CD8-positive, alpha-beta memory T cell (primary cell): ENCODE results near the gene VWCE. TPM values are rescaled to one million over a fixed set of nuclear protein-coding genes. Genes with fewer than 3 reads are reported as not detected.

Experiments
- CTCF ChIA-PET: fragments of 350-600 bp; sonication (Branson Sonifier 250); formaldehyde crosslinking; loops from one replicate; lab custom pipeline; 2021; ENCODE audit warnings: antibody characterized with exemption; lab: Charles Lee
- POLR2A ChIA-PET: fragments of 350-600 bp; sonication (Branson Sonifier 250); formaldehyde crosslinking; loops from one replicate; lab custom pipeline; 2021; ENCODE audit warnings: antibody characterized with exemption; lab: Charles Lee
- DNase-seq, 5 donors: peaks; one replicate each; pipeline versions ENCODE4 v3.0.0 to v3.0.0-alpha.2; 2020 to 2022; ENCODE audit warnings: mixed read lengths in 1 of 5
- H3K27ac ChIP-seq: one replicate; pipeline ENCODE4 v1.7.0; 2013; ENCODE audit warnings: low read depth, mild to moderate bottlenecking, low read length, moderate library complexity
- H3K27me3 ChIP-seq: 2 replicates; pipeline ENCODE4 v1.7.0; 2013; ENCODE audit warnings: low read length, mild to moderate bottlenecking; ENCODE audit not compliant: insufficient read depth, poor library complexity, severe bottlenecking
- H3K36me3 ChIP-seq: 2 replicates; pipeline ENCODE4 v1.7.0; 2013; ENCODE audit warnings: mild to moderate bottlenecking, low read length, moderate library complexity; ENCODE audit not compliant: insufficient read depth
- H3K4me1 ChIP-seq: 2 replicates; pipeline ENCODE4 v1.7.0; 2013; ENCODE audit warnings: mild to moderate bottlenecking, low read length, moderate library complexity; ENCODE audit not compliant: insufficient read depth
- H3K4me3 ChIP-seq: 2 replicates; pipeline ENCODE4 v1.7.0; 2013; ENCODE audit warnings: mild to moderate bottlenecking, low read length
- H3K9me3 ChIP-seq: 2 replicates; pipeline ENCODE4 v1.7.0; 2013; ENCODE audit warnings: mild to moderate bottlenecking, low read length
- H3K27ac Mint-ChIP-seq, 8 donors: one replicate each; pipeline ENCODE4 v1.8.0; 2020 to 2021; ENCODE audit warnings: mixed read lengths in 8 of 8, mild to moderate bottlenecking in 6 of 8, inconsistent platforms in 3 of 8, moderate library complexity in 3 of 8
- H3K27me3 Mint-ChIP-seq, 2 donors: one replicate each; pipeline ENCODE4 v1.8.0; 2020 to 2021; ENCODE audit warnings: mixed read lengths in 2 of 2, mild to moderate bottlenecking in 1 of 2, moderate library complexity in 1 of 2
- H3K36me3 Mint-ChIP-seq, 3 donors: one replicate each; pipeline ENCODE4 v1.8.0; 2020 to 2021; ENCODE audit warnings: mixed read lengths in 3 of 3, inconsistent platforms in 1 of 3, mild to moderate bottlenecking in 1 of 3
- H3K4me1 Mint-ChIP-seq, 3 donors: one replicate each; pipeline ENCODE4 v1.8.0; 2020 to 2021; ENCODE audit warnings: mixed read lengths in 3 of 3, inconsistent platforms in 1 of 3, mild to moderate bottlenecking in 1 of 3
- H3K4me3 Mint-ChIP-seq, 7 donors: one replicate each; pipeline ENCODE4 v1.8.0; 2020 to 2021; ENCODE audit warnings: mixed read lengths in 7 of 7, mild to moderate bottlenecking in 6 of 7, moderate library complexity in 4 of 7, inconsistent platforms in 2 of 7
- H3K9me3 Mint-ChIP-seq, 5 donors: one replicate each; pipeline ENCODE4 v1.8.0; 2020 to 2022; ENCODE audit warnings: mixed read lengths in 5 of 5, mild to moderate bottlenecking in 3 of 5, moderate library complexity in 2 of 5, inconsistent platforms in 1 of 5
- polyA plus RNA-seq: library from polyadenylated mRNA; unstranded; fragments of 300-500 nt; fragmentation: Illumina TruSeq; gene quantifications from one replicate; pipeline ENCODE4 v1.2.3, GENCODE V29; 2021
- total RNA-seq, 2 experiments: library from RNA; stranded (reverse); gene quantifications; one replicate each; pipeline ENCODE4 v1.2.3, GENCODE V29; 2021

The VWCE gene
- total and polyA plus RNA-seq, 3 experiments from 2014 or later = 11.3 to 12.4 TPM; not detected in 1

GRCh38 chr11:61293867-61294716 lies 1.0 kb downstream of the VWCE start:
- Histone ChIP-seq H3K4me1 (peaks cover 18% of the 10 kb centered on the region), H3K27me3 (peaks cover 4% of the 10 kb centered on the region), H3K36me3 (no peaks in the 10 kb centered on the region), H3K4me3 (peak overlapping the region; percentile 43), H3K9me3 (no peaks in the 10 kb centered on the region), H3K27ac (no peak overlapping the region)
- peaks cover 27 to 37% (median 34%) of the 10 kb centered on the region in 3 donors for H3K4me1 Mint-ChIP-seq
- no peaks in the 10 kb centered on the region for H3K9me3 Mint-ChIP-seq
- H3K36me3 Mint-ChIP-seq = peaks cover 2 to 15% (median 4%) of the 10 kb centered on the region in 3 donors
- DNase-seq = peak in 3 of 5 donors; percentile 2 to 55 (median 15)
- CTCF ChIA-PET = interaction anchor here (0.9 to 1.4 kb wide), 3 partner anchors 21 to 42 kb away, joined by 3 to 4 read pairs (median 3); no protein-coding TSS in a partner anchor
- H3K4me3 Mint-ChIP-seq = peak overlapping the region; percentile 62 to 85 (median 77)
- POLR2A ChIA-PET = interaction anchor here (0.6 to 0.9 kb wide), 3 partner anchors 11 to 39 kb away, joined by 3 to 5 read pairs (median 5); partner anchors contain the start of genes DDB1 and TKFC
- peak overlapping the region in 2 of 8 donors; percentile 61 to 83 for H3K27ac Mint-ChIP-seq
- peaks cover 13 to 14% of the 10 kb centered on the region in 2 donors for H3K27me3 Mint-ChIP-seq

GRCh38 chr11:61292356-61292755 lies 2.8 kb downstream of the VWCE start:
- Histone ChIP-seq H3K27ac (no peak overlapping the region), H3K9me3 (no peaks in the 10 kb centered on the region), H3K36me3 (no peaks in the 10 kb centered on the region), H3K4me3 (no peak overlapping the region), H3K4me1 (peaks cover 11% of the 10 kb centered on the region), H3K27me3 (peaks cover 4% of the 10 kb centered on the region)
- Mint-ChIP-seq H3K36me3 (peaks cover under 1 to 2% (median 2%) of the 10 kb centered on the region in 3 donors), H3K4me3 (peak overlapping the region in 5 of 7 donors; percentile 13 to 66 (median 43)), H3K9me3 (no peaks in the 10 kb centered on the region), H3K4me1 (peaks cover 13 to 20% (median 17%) of the 10 kb centered on the region in 3 donors), H3K27ac (no peak overlapping the region), H3K27me3 (peaks cover 13 to 14% of the 10 kb centered on the region in 2 donors)
- no peak for DNase-seq
- POLR2A ChIA-PET = no interaction called here
- CTCF ChIA-PET = no interaction called here

- CTCF ChIA-PET = no interaction called here
- Histone ChIP-seq H3K27me3 (peaks cover 4% of the 10 kb centered on the region), H3K36me3 (no peaks in the 10 kb centered on the region), H3K9me3 (no peaks in the 10 kb centered on the region), H3K4me1 (peaks cover 11% of the 10 kb centered on the region), H3K27ac (no peak overlapping the region), H3K4me3 (no peak overlapping the region)
- Mint-ChIP-seq H3K36me3 (no peaks in the 10 kb centered on the region), H3K4me1 (peaks cover 11 to 16% (median 11%) of the 10 kb centered on the region in 3 donors), H3K4me3 (peak overlapping the region in 1 of 7 donors; percentile 46), H3K27ac (no peak overlapping the region), H3K27me3 (peaks cover 13 to 14% of the 10 kb centered on the region in 2 donors), H3K9me3 (no peaks in the 10 kb centered on the region)
- POLR2A ChIA-PET = no interaction called here
- DNase-seq = no peak
These were observed 4.0 kb downstream of the VWCE start for GRCh38 chr11:61290905-61291690.

- Mint-ChIP-seq H3K36me3 (no peaks in the 10 kb centered on the region), H3K4me1 (no peaks in the 10 kb centered on the region), H3K27me3 (peaks cover 4 to 11% of the 10 kb centered on the region in 2 donors), H3K4me3 (no peak overlapping the region), H3K9me3 (no peaks in the 10 kb centered on the region), H3K27ac (no peak overlapping the region)
- ChIA-PET POLR2A (no interaction called here), CTCF (no interaction called here)
- peak overlapping the region; percentile 54 for H3K27ac ChIP-seq
- H3K4me1 ChIP-seq = no peaks in the 10 kb centered on the region
- no peak for DNase-seq
- H3K4me3 ChIP-seq = no peak overlapping the region
- no peaks in the 10 kb centered on the region for H3K36me3 ChIP-seq
- H3K27me3 ChIP-seq = no peaks in the 10 kb centered on the region
- H3K9me3 ChIP-seq = no peaks in the 10 kb centered on the region
These were observed 7.7 kb downstream of the VWCE start for GRCh38 chr11:61287338-61287977.

- no peak overlapping the region for H3K27ac ChIP-seq
- no peaks in the 10 kb centered on the region for H3K9me3 Mint-ChIP-seq
- no peaks in the 10 kb centered on the region for H3K4me1 ChIP-seq
- no peaks in the 10 kb centered on the region for H3K36me3 ChIP-seq
- H3K27me3 ChIP-seq = no peaks in the 10 kb centered on the region
- no peak overlapping the region for H3K27ac Mint-ChIP-seq
- H3K4me1 Mint-ChIP-seq = no peaks in the 10 kb centered on the region
- POLR2A ChIA-PET = no interaction called here
- no peaks in the 10 kb centered on the region for H3K9me3 ChIP-seq
- H3K27me3 Mint-ChIP-seq = no peaks in the 10 kb centered on the region
- no peak for DNase-seq
- no peak overlapping the region for H3K4me3 Mint-ChIP-seq
- CTCF ChIA-PET = no interaction called here
- no peak overlapping the region for H3K4me3 ChIP-seq
- no peaks in the 10 kb centered on the region for H3K36me3 Mint-ChIP-seq
These were observed 11.5 kb downstream of the VWCE start for GRCh38 chr11:61283613-61284012.

GRCh38 chr11:61281581-61282250 lies 13.4 kb downstream of the VWCE start:
- no peak for DNase-seq
- H3K27me3 ChIP-seq = no peaks in the 10 kb centered on the region
- no peak overlapping the region for H3K4me3 ChIP-seq
- CTCF ChIA-PET = no interaction called here
- Mint-ChIP-seq H3K4me3 (no peak overlapping the region), H3K27ac (no peak overlapping the region), H3K27me3 (no peaks in the 10 kb centered on the region), H3K9me3 (no peaks in the 10 kb centered on the region), H3K4me1 (no peaks in the 10 kb centered on the region), H3K36me3 (no peaks in the 10 kb centered on the region)
- no peaks in the 10 kb centered on the region for H3K9me3 ChIP-seq
- H3K36me3 ChIP-seq = no peaks in the 10 kb centered on the region
- POLR2A ChIA-PET = no interaction called here
- no peak overlapping the region for H3K27ac ChIP-seq
- no peaks in the 10 kb centered on the region for H3K4me1 ChIP-seq

GRCh38 chr11:61280883-61281580 lies 14.1 kb downstream of the VWCE start:
- H3K9me3 ChIP-seq = no peaks in the 10 kb centered on the region
- no peak overlapping the region for H3K27ac ChIP-seq
- POLR2A ChIA-PET = no interaction called here
- CTCF ChIA-PET = no interaction called here
- H3K27me3 Mint-ChIP-seq = no peaks in the 10 kb centered on the region
- H3K4me1 Mint-ChIP-seq = no peaks in the 10 kb centered on the region
- H3K4me1 ChIP-seq = no peaks in the 10 kb centered on the region
- DNase-seq = no peak
- no peak overlapping the region for H3K27ac Mint-ChIP-seq
- no peak overlapping the region for H3K4me3 ChIP-seq
- H3K27me3 ChIP-seq = no peaks in the 10 kb centered on the region
- no peaks in the 10 kb centered on the region for H3K36me3 Mint-ChIP-seq
- no peaks in the 10 kb centered on the region for H3K9me3 Mint-ChIP-seq
- H3K36me3 ChIP-seq = no peaks in the 10 kb centered on the region
- no peak overlapping the region for H3K4me3 Mint-ChIP-seq
